Activated CD8-positive, alpha-beta memory T cell treated with anti-CD3 and anti-CD28 coated beads, Interleukin-2, amount 50 U/mL, for 24 hours (primary cell): ENCODE data around the gene LIN9.
"Not testable (repeated sequence)": the region's sequence is repeated elsewhere in the genome, so short reads cannot be mapped to it uniquely, and the experiment has no call there.

ENCODE experiments used
- DNase-seq: peaks from one replicate; pipeline ENCODE4 v3.0.0-alpha.2; 2020; ENCODE audit errors: extremely low read depth

The LIN9 gene

DNA sequence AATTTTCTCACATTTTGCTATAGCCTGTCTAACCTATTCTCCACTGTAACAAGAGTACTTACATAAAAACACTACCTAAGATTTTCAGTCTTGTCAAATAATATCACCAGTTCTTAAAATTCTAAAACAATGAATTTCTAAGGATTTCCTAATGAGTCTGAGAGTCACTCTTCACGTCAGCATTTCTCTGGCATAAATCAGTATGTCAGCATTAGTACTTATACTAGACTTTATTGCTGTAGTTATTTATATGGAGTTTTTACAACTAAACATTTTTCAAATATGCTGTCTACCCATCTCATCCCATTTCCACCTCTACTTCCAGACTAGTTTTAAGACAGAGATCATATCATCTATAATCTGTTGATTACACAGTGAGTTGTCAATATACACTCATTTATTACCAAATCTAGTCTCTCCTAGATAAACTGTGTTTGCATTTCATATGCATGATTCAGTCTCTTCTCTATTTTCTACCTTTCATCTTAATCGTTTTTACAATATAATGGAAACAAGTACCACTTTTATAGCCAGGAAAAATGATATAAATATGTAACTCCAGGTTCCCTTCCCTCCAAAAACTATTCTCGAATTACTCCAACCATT is 32.8 kb downstream of the LIN9 start:
- DNase-seq = no peak

DNA sequence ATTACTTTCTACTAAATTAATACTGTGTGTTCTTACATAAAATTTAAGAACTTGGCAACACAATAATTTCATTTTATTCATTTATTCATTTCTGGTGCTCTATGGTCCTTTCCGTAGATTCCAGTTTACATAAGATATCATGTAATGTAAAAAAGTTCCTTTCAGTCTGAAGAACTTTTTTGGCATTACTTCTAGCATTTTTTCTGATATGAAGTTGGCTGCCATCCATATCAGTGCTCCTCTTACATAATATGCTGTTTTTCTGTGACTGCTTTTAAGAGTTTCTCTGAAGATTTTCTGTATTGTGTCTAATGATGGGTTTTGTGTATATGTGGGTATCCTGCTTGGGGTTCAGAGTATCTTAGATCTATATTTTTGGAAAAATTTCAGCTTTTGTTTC is 34.8 kb downstream of the LIN9 start:
- no peak for DNase-seq

DNA sequence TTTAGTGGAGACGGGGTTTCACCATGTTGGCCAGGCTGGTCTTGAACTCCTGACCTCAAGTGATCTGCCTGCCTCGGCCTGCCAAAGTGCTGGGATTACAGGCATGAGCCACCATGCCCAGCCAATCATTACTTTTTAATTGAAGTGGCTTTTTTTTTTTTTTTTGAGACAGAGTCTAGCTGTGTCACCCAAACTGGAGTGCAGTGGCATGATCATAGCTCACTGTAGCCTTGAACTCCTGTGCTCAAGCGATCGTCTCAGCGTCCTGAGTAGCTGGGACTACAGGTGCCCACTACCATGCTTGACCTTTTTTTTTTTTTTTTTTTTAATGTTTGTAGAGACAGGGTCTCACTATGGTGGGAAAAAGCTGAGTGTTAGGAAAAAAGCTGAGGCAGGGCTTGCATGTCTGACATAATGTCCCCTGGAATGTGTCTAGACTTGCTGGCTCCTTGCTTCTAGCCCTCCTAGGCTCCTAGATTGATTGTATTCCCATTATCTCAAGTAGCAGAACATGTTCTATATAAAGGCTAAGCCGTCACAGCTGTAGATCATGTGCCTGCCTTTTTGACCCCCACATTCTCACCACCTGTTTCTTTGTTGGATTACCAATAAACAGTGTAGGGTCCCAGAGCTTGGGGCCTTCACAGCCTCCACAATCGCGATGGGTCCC is 36.6 kb downstream of the LIN9 start:
- not testable (repeated sequence) for DNase-seq

DNA sequence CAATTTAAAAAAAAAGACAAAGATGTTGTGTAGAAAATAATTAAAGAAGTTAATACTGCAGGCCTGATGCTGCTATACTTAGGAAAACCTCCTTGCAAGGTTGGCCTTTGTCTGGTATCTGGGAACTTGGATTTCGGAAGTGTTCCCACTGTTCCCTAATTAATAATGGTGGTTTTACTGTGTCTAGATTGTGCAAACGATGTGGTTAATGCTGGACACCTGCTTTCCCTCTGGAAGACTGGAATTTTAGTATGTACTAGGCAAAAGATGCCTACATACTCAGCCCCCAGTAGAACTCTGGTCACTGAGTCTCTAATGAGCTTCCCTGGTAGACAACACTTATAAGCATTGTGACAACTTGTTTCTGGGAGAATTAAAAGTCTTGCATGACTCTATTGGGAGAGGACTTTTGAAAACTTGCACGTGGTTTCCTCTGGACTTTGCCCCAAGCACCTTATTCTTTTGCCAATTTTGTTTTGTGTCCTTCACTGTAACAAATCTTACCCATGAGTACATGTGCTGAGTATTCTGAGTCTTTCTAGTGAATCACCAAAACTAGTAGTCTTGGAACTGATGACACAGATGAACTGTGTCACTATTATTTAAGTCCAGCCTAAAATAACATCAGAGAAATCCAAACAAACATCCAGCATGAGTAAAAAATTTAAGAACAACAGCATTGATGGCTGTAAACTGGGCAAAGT is 40.4 kb downstream of the LIN9 start:
- no peak for DNase-seq

DNA sequence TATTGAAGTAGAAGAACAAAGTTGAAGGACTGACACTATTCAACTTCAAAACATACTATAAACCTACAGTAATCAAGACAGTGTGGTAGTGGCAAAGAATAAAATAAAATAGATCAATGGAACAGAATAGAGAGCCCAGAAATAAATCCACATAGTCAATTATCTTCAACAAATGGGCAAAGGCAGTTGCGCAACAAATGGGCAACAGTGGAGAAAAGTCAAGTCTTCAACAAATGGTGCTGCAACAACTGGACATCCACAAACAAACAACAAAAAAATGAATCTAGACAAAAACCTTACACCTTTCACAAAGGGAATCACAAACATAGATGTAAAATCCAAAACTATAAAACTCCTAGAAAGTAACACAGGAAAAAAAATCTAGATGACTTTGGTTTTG is 47.1 kb downstream of the LIN9 start:
- no peak for DNase-seq

DNA sequence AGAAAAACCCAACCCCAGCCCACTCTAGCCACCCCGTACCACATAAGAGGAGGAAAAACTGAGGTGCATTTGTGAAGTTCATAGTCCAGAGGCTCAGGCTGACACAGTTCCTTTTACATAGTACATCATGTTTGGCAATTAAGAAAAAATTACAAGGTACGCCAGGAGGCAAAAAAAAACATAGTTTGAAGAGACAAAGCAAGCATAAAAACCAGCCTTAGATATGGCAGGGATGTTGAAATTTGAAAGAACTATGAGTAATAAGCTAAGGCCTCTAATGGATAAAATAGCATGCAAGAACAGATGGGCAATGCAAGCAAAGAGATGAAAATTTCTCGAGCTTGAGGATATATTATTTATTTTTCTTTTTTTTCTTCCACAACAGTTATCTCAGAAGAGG is 53.6 kb downstream of the LIN9 start:
- no peak for DNase-seq

DNA sequence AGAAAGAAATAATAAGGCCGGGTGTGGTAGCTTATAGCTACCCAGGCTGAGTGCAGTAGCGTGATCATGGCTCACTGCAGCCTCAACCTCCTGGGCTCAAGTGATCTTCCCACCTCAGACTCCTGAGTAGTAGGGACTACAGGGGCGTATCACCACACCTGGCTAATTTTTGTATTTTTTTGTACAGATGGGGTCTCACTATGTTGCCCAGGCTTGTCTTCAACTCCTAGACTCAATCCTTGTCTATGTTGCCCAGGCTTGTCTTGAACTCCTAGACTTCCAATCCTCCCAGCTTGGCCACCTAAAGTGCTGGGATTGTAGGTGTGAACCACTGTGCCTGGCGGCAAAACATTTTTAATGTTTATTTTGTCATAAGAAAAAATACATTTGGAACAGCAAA is 55.0 kb downstream of the LIN9 start:
- DNase-seq = no peak

DNA sequence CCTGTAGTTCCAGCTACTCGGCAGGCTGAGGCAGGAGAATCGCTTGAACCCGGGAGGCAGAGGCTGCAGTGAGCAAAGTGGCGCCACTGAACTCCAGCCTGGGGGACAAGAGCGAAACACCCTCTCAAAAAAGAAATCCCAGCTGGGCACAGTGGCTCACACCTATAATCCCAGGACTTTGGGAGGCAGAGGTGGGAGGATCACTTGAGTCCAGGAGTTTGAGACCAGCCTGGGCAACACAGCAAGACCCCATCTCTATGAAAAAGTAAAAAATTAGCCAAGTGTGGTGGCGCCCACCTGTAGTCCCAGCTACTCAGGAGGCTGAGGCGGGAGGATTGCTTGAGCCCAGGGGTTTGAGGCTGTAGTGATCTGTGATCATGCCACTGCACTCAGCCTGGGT is 56.1 kb downstream of the LIN9 start:
- not testable (repeated sequence) for DNase-seq

DNA sequence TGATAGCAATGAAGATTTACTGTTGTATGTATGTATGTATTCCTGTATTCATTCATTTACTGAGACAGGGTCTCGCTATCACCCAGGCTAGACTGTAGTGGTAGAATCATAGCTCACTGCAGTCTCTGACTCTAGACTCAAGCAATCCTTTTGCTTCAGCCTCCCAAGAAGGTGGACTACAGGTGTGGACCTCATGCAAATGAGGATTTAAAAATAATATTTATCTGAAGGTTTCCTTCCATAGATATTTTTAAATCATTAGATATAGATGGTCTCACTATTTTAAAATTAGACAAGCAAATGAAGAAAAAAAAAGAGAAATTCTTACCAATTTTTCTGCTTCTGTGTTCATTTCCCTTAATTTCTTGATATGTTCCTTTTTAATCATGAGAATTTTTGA is 58.5 kb downstream of the LIN9 start:
- DNase-seq = no peak

DNA sequence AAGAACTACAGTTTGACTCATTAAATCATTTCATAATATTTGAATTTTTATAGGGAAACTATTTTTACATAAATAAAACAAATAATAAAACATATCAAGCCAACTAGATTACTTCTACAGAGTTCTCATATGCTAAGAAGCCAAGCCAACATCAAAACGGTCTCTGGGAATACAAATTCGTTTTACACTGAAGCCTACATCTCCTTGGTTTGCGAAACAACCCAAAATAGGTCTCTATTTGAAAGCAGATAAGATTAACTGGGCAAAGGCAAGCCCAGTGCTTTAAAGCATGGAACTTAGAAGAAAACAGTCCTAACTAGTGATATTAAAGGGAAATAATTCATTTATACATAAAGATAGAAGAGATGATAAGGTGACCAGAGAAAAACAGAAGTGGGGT is 60.2 kb downstream of the LIN9 start:
- DNase-seq = no peak

DNA sequence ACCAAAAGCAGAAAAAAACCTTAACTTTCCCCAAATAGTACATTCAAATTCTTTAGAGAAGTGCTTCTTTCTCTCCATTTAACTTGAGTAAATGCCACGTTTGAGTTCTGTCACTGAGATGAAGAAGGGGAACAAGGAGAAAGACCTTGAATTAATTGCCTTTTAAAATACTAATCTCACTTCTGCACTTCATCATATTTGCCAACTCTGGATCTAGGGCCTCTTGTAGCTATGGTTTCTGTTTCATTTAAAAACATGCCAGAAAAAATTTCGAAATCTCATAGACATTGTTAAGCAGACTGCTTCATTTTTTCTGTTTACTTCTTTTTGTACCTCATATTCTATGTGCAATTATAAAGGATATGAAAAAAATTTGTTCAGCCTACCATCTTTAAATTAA is 60.9 kb downstream of the LIN9 start:
- DNase-seq = no peak

DNA sequence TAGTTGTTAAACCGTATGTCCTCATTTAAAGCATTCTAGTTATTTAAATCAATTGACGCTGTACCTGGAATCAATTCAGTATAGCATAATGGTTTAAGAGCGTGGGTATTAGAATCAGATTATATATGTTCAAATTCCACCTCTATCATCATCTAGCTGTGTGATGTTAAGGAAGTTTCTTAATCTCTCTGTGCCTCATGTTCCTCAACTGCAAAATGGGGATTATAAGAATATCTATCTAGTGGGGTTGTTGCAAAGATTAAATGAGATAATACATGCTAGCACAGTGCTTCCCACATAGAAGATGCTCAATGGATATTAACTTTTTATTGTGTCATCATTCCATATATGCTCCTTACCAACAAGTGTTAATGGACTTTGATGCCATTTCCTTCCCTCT is 69.5 kb downstream of the LIN9 start:
- DNase-seq = no peak

DNA sequence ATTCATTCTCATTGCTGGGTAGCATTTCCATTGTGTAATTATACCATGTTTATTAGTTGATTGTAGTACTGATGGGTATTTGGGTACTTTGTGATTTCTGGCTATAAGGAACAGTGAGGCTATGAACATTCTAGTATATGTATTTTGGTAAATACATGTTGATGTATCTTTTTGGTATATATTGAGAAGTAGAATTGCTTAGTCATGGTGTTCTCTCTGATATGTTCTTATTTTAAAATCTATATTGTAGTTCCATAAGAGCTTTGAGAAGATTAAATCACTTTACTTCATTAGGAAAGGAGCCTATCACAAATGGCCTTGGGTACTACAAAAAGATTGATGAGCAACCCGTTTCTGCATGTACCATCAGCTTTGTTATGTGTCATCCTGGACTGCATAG is 72.1 kb downstream of the LIN9 start:
- DNase-seq = no peak

DNA sequence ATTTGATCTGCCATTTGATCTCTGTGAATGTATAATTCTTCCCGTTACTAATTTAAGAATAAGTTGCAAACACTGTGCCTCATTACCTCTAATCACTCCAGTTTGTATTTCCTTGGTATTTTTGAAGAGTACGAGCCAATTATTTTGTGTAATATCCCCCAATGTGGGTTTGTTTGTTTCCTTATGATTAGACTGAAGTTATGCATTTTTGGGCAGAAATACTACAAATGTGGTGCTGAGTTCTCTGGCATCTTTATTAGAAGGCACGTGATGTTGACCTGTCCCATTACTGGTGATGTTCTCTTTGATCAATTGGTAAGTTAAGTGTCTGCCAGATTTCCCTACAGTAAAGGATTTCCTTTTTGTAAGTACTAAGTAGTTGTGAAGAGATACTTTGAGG is 75.2 kb downstream of the LIN9 start:
- DNase-seq = no peak

DNA sequence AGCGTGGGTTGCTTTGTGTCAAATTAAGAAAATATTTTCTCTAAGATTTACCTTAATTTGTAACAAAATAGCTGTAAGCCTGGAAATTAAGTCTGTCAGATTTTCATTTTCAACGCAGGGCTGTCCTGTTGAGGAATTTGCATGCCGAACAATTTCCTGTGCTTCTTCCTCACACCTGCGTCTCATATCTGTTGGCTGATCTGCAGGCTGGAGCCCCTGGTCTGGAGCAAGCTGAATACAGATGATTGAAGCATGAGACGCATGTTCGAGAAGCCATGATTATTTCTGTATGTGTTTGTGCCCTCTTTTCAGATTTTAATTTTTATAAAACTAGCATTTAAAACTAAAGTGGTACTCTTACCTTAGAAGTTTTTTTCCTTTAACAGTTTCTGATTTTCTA is 75.7 kb downstream of the LIN9 start:
- DNase-seq = no peak

DNA sequence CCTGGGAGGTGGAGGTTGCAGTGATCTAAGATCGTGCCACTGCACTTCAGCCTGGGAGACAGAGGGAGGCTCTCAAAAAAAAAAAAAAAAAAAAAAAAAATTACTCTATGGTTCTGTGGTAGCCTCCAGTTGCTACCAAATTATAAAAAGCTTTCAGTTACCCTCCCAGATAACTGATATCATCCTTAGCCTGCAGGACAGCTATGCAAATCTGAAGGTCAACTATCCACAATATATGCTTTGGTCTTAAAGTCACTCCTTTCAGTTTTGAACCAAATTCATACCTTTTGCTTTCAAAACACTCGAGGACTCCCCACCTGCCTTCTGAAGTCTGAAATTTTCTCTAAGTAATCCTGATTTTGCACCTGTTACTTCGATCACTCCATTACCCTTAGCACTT is 82.4 kb downstream of the LIN9 start:
- no peak for DNase-seq

DNA sequence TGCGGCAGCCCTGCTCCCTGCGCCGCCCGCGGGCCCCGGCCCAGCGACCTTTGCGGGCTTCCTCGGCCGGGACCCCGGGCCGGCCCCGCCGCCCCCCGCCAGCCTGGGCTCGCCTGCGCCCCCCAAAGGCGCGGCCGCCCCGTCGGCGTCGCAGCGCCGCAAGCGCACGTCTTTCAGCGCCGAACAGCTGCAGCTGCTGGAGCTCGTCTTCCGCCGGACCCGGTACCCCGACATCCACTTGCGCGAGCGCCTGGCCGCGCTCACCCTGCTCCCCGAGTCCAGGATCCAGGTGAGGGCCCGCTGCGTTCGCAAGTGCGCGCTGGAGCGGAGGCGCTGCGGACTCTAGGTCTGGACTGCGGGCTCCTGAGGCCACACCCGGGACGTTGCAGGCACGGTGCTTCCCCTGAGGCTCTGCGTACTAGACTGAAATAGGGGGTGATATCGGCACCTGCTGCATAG is 85.1 kb downstream of the LIN9 start:
- no peak for DNase-seq

DNA sequence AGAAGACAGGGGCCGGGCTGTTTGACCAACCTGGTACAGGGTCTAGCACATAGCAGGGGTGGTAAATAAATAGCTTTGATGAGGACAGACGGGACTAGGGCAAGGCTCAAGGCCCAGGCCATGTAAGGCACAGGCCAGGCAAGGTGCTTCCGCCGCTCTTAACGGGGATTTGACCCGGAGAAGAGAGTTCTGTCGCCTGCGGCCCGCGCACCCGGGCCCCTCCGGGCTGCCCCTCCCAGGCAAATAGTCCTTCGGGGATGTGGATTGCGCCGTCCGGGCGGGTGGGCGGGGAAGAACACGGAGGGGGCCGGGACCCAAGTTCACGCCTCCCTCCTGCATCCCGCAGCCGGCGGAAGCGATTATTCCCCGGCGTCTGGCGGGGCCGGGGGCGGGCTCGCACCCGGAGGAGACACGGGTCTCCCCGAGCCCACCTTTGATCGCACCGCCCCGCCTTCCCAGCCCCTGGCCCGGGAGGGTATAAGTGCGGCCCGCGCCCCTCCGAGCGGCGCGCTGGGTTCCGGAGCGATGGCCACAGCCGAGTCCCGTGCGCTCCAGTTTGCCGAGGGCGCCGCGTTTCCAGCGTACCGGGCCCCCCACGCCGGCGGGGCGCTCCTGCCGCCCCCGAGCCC is 85.7 kb downstream of the LIN9 start, which contains the start of gene MIXL1:
Gene MIXL1, plus strand, starts transcription at position 508 of the 629 bp plus-strand sequence. Its CDS starts 18 bp downstream, at position 526.
- no peak for DNase-seq

DNA sequence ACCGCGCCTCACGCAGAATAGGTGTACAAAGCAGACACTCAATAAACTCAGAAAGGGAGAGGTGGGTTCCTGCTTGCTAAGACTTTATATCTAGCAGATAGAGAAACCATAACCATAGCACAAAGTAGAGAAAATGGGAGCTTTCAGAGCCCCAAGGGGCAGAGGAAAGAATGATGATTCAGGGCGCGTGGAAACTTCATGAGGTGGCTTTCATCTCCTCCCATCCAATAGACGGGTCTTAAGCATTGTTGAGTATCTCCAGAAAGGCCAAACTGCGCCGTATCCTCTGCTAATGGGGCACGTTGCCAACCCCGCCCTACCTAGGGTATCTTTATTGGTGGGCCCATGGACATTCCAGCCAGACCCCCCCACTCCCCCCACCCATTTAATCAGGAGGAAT is 86.3 kb downstream of the LIN9 start:
- DNase-seq = no peak

DNA sequence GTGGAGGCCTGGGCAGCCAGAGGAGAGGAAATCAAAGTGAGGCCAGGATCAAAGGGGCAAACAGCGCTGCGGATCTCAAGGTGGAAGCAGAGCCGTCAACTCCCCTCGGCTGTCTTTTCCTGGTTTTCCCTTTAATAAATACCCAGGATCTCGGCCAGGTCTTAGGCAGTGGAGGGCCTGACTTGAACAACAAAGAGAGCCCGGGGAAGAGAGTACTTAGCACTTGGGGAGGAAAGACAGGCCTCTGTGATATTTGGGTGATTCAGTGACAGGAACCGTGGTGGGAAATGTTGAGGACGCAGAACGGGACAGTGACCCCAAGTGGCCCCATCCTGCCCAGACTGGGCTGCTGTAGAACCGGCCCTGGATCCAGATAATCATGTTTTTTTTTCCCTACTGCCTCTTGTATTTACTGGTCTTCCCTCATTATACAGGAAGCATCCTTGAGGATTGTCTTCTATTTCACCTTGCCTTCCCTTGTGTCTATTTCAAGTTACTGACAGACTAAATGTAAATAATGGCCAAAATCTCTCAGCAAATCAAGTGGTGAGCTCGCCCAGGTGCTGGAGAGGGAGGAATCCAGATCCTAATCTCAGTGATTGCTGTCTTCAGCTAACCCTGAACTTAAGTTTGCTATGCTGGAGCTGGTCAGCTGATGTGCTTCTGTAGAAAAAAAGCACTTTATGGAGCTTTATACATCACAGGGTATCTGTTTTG is 88.3 kb downstream of the LIN9 start:
- no peak for DNase-seq

DNA sequence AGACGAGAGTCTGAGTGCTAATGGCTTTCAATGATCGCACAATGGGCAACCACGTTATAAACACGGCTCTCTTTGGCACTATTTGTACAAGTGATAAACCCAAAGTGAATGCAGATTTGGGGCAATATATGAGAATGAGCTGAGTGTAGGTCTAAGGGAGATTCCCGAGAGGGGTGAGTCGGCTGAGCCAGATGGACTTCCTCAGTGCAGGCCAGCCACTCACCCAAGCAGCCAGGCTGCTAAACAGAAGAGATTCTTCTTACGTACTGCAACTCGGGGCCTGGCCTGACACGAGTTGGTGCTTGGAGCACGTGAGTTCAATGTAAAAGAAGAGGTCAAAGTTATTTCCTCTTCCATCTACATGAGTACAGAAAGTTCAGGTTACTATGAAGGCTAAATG is 91.7 kb downstream of the LIN9 start:
- no peak for DNase-seq

DNA sequence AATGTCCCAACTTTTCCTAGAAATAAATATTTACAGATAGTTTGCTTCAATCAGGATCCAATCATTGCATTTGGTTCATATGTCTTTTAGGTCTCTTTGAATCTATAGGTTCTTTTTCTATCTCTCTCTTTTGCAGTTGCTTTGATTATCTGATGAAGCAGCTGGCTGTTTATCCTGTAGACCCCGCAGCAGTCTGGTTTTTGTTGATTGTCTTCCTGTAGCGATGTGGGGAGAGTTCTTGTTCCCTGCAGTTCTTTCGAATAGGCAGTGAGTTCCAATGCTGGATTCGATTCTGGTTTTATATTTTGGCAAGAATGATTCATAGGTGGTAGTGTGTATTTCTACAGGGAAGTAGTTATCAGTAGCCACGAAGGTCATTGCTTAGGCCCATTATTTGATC is 92.9 kb downstream of the LIN9 start:
- no peak for DNase-seq
